Measurements from ENCODE around the gene MAP4K2. TPM values are rescaled to one million over a fixed set of nuclear protein-coding genes. Genes with fewer than 3 reads are reported as not detected.

The MAP4K2 gene
- polyA plus RNA-seq, 1 of the 3 experiments (the other 2 are of a cell fraction): 20.0 TPM

DNA sequence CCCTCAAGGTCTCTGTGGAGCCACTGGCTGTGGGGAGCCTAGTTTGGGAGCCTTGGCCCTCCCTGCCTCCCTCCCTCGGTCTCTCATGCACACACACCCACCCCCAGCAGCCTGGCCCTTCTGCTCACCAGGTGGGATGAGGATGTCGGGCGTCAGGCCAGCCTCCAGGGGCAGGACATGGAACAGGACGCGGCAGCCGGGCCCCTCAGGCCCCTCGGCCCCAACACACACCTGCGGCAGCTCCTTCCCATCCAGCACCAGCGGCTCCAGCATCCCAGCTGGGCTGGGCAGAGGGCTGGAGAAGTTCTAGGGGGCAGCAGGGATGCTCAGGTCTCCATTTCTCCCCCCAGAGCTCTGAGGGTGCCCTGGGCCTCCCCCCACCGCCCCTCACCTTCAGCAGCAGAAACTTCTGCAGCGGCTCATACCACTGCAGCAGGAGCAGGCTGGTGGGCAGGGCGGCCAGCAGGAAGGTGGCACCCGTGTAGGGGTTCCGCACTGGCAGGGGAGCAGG, 11.2 kb downstream of the MAP4K2 start (continued):
- no peak for TF ChIP-seq ELF1 (IDR thresholded peaks at IDR 0.05)
- no peak for TF ChIP-seq FOXJ3 (CRISPR knock-in tag; IDR thresholded peaks at IDR 0.05)
- no peak for TF ChIP-seq CHD2 (IDR thresholded peaks at IDR 0.05; ENCODE audit: low read length, partially characterized antibody)
- TF ChIP-seq RAD21 (IDR thresholded peaks at IDR 0.05; ENCODE audit: low read length): no peak
- no peak for TF ChIP-seq TAF1 (IDR thresholded peaks at IDR 0.05; ENCODE audit: borderline replicate concordance, low read depth, low read length)
- TF ChIP-seq JUND (IDR thresholded peaks at IDR 0.05): no peak

DNA sequence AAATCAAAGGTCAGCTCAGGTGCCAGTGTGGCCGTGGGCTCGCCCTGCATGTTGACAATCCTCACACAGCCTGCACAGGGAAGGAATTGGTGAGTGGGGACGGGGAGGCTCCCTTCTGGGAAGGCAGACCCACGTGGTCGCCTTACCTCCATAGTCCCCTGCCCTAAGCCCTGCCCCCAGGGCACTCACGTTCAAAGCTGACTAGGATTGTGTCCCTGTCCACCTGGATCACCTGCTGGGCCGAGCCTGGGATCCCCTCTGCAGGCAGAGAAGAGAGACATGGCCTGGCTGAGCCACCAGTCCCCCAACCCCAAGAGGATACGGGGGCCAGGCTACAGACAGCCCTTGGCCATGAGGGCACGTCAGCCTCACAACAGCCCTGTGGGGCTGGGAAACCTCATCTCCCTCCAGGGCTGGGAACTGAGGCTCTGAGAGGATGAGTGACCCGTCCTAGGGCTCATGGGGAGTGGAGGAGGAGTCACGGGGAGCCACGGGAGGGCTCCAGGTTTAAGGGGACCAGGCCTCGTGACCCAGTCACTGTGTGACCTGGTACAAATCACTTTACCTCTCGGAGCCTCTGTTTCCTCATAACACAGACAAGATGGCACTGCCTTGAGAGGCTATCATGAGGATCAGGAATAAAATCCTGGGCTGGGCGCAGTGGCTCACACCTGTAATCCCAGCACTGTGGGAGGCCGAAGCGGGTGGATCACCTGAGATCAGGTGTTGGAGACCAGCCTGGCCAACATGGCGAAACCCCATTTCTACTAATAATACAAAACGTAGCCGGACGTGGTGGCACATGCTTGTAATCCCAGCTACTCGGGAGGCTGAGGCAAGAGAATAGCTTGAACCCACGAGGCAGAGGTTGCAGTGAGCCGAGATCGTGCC, 12.6 kb downstream of the MAP4K2 start:
- no peaks in the 10 kb centered on the region for H3K9me3 ChIP-seq
- H4K20me1 ChIP-seq (ENCODE audit: insufficient read depth): no peaks in the 10 kb centered on the region
- H3K9me2 ChIP-seq: no peaks in the 10 kb centered on the region
- H3K27me3 ChIP-seq (ENCODE audit: insufficient read depth): no peaks in the 10 kb centered on the region
- no peak overlapping the region for H3K4me3 ChIP-seq (ENCODE audit: low read depth in 2 of 2, low read length in 1 of 2)
- peaks cover 15% of the 10 kb centered on the region for H3F3A ChIP-seq (replicated peaks; ENCODE audit: insufficient read depth)
- no peak for TF ChIP-seq GATA2 (CRISPR knock-in tag; IDR thresholded peaks at IDR 0.05)
- no peak for TF ChIP-seq TCF12 (IDR thresholded peaks at IDR 0.05)
- TF ChIP-seq, protein P1, sequence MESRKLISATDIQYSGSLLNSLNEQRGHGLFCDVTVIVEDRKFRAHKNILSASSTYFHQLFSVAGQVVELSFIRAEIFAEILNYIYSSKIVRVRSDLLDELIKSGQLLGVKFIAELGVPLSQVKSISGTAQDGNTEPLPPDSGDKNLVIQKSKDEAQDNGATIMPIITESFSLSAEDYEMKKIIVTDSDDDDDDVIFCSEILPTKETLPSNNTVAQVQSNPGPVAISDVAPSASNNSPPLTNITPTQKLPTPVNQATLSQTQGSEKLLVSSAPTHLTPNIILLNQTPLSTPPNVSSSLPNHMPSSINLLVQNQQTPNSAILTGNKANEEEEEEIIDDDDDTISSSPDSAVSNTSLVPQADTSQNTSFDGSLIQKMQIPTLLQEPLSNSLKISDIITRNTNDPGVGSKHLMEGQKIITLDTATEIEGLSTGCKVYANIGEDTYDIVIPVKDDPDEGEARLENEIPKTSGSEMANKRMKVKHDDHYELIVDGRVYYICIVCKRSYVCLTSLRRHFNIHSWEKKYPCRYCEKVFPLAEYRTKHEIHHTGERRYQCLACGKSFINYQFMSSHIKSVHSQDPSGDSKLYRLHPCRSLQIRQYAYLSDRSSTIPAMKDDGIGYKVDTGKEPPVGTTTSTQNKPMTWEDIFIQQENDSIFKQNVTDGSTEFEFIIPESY (IDR thresholded peaks at IDR 0.05; ENCODE audit: borderline replicate concordance, low read depth): no peak
- H3K79me2 ChIP-seq (ENCODE audit: insufficient read depth): no peaks in the 10 kb centered on the region
- H2AFZ ChIP-seq (ENCODE audit: low read depth): no peak overlapping the region
- no peaks in the 10 kb centered on the region for H3K4me1 ChIP-seq (ENCODE audit: control insufficient read depth in 1 of 2, insufficient read depth in 2 of 2, low read depth in 1 of 2, low read length in 1 of 2)
- DNase-seq: no peak
- ChIA-PET CTCF (interaction anchor here (0.8 kb wide), 1 partner anchor 9 kb away, joined by 5 read pairs; no protein-coding TSS in a partner anchor), POLR2A (no interaction called here)
- 95% methylated on average over 14 of the region's 25 CpGs for WGBS (ENCODE audit: low lambda C conversion rate)
- no peak overlapping the region for H3K4me2 ChIP-seq
- no peak overlapping the region for H3K9ac ChIP-seq
- H3K27ac ChIP-seq (ENCODE audit: low read depth in 2 of 2, low read length in 1 of 2): no peak overlapping the region
- peaks cover 0 to 9% of the 10 kb centered on the region in 2 experiments for H3K36me3 ChIP-seq (replicated peaks in 1 of 2; ENCODE audit: control insufficient read depth in 1 of 2, insufficient read depth in 2 of 2, low read length in 1 of 2)

DNA sequence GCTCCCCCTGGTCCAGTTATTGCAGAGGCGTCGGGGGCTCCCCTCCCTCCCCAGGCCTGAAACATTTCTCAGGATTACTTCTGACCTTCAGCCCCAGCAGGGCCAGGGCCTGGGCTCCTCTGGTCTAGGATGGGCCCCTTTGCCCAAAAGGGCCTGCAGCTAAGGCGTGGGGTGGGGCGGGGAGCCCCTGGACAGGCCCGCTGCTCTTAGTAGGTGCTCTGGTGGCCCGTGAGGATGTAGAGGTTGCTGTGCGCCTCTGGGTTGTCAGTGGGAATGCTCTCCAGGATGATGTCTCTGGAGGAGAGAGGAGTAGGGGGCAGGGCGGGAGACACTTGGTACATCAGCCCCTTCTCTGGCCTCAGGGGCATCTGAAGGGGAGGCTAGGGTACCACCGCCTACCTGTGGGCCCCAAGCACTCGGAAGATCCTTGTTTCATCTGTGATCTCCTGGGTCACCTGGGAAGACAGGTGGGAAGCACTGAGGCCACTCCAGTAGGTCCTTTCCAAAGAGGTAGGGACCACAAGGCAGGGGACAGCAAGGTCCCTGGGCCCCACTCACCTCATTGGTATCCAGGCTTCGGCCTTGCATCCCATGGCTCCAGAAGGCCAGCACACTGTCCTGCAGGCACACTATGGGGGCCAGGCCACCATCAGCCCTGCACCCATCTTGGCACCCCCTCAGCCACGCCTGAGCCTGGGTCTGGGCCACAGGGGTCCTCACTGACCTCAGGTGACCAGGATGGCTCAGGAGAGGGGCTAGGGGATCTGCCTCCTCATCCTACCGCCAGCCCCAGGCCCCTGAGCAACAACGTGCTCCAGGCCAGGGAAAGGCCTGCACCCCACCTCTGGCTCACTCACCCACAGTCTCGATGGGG, 13.4 kb downstream of the MAP4K2 start:
- TF ChIP-seq RCOR1 (IDR thresholded peaks at IDR 0.05; ENCODE audit: low read length) (no peak), CHD2 (IDR thresholded peaks at IDR 0.05; ENCODE audit: low read length, partially characterized antibody) (no peak), RXRA (IDR thresholded peaks at IDR 0.05; ENCODE audit: borderline replicate concordance, low read depth) (no peak)
- 90% methylated on average over 7 of the region's 15 CpGs for WGBS (ENCODE audit: low lambda C conversion rate)
- no peak overlapping the region for H3K27ac ChIP-seq (ENCODE audit: low read depth in 2 of 2, low read length in 1 of 2)
- peaks cover 19% of the 10 kb centered on the region for H3F3A ChIP-seq (replicated peaks; ENCODE audit: insufficient read depth)
- H3K4me2 ChIP-seq: no peak overlapping the region
- H3K79me2 ChIP-seq (ENCODE audit: insufficient read depth): no peaks in the 10 kb centered on the region
- H4K20me1 ChIP-seq (ENCODE audit: insufficient read depth): no peaks in the 10 kb centered on the region
- H3K9ac ChIP-seq: no peak overlapping the region
- POLR2A ChIA-PET: no interaction called here
- peak; percentile 12 for DNase-seq
- H3K27me3 ChIP-seq (ENCODE audit: insufficient read depth): no peaks in the 10 kb centered on the region
- CTCF ChIA-PET: interaction anchor here (0.8 to 1.9 kb wide), 3 partner anchors 101 to 322 kb away, joined by 3 to 4 read pairs (median 3); partner anchors contain the start of gene TM7SF2
- H3K4me3 ChIP-seq (ENCODE audit: low read depth in 2 of 2, low read length in 1 of 2): no peak overlapping the region
- H3K9me2 ChIP-seq: no peaks in the 10 kb centered on the region
- H2AFZ ChIP-seq (ENCODE audit: low read depth): no peak overlapping the region
- H3K36me3 ChIP-seq (replicated peaks in 1 of 2; ENCODE audit: control insufficient read depth in 1 of 2, insufficient read depth in 2 of 2, low read length in 1 of 2): peaks cover 0 to 9% of the 10 kb centered on the region in 2 experiments
- no peaks in the 10 kb centered on the region for H3K4me1 ChIP-seq (ENCODE audit: control insufficient read depth in 1 of 2, insufficient read depth in 2 of 2, low read depth in 1 of 2, low read length in 1 of 2)
- H3K9me3 ChIP-seq: no peaks in the 10 kb centered on the region
